ENCODE data around the gene GLRX2.

DNA sequence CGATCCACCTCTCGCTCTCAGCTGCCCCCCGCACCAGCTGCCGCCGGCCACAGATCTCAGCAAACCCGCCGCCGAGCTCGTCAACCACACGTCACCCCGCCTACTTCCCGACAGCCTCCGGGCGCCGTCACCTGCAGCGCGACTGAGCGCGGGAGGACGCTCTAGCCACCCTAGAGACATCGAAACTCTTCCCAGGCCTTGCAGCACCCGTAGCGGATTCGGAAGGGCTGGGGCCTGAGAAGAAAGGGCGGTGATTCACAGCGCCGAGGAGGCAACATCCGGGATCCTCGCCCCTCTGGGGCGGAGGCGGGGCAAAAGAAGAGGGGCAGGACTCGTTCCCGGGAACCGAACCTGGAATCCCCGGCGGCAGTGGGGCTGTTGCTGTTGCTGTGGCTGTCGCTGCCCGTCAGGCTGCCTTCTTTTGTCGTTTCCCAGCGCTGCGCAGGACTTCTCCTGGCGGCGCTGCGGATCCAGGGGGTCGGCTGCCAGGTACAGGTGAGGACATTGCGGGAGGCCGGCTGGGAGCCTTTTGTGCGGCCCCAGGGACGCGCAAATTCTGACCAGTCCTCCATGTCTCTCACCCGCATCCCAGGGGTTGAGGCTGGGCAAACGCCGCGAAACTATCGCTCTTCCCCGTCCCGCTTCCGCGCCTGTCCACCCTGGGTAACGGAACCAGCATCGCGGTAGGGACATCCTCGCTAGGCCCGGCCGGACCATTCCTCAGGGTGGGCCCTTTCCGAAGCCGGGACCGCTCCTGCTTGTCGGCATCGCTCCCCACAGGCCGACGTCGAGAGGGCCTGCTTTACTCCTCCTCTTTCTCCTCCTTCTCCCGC, 45.7 kb downstream of the GLRX2 start, which contains the start of the genes RO60 and UCHL5:
- TF ChIP-seq CTCF (conservative IDR thresholded peaks at IDR 0.05; ENCODE audit: low read length) (no peak), EZH2phosphoT487 (IDR thresholded peaks at IDR 0.05; ENCODE audit: borderline replicate concordance, low read depth, low read length) (no peak)

All from OCI-LY7 (cell line).